ENCODE results near the gene BCL2L15.

Gene BCL2L15

DNA sequence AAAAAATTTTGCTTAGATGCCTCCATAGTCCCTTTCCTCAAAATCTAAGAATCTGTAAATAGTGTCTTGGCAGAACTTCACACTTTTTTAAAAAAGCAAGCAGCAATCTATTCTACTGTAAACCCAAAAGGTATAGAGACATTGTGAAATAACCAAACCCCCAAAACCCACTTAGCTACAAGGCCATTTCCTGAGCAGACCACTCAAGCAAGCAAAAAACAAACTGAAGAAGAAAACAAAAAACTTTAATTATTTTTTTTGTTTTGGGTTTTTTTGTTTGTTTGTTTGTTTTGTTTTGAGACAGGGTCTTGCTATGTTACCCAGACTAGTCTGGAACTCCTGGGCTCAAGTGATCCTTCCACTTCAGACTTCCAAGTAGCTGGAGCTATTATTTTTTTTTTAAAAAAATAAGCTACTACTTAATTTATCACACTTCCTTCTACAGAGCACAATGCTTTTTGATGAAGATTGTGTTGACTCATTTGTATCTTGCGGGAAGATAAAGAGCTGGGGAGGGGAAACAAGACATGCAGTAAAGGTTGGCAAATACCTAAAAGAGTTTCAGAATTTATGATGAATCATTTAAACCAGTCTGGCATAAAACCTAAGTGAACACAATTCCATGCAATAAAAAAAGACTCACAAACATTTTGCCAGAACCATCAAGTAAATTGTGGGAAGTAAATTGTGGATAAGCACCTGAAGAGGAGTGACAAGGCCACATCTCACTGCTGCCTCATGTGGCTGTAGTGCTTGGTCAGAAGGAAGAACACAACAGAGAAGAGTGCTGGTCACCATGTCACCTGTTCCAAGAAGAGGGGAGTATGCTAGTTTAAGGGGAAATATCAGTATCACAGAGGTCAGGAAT lies 13.1 kb downstream of the BCL2L15 start:
- Histone ChIP-seq H2AFZ (ENCODE audit: low read depth, low read length) (peak overlapping the region; percentile 15; the same call in 1 of the 2 replicates), H3K9ac (ENCODE audit: low read depth, low read length) (no peak overlapping the region), H3K79me2 (ENCODE audit: insufficient read depth, low read length) (peaks cover 22% of the 10 kb centered on the region), H3K27me3 (ENCODE audit: insufficient read depth, low read length, poor library complexity) (no peaks in the 10 kb centered on the region), H3K4me1 (ENCODE audit: insufficient read depth, low read length) (peaks cover 60% of the 10 kb centered on the region), H3K4me3 (ENCODE audit: low read depth in 1 of 2, low read length in 2 of 2) (no peak overlapping the region), H3K36me3 (ENCODE audit: insufficient read depth, low read length) (no peaks in the 10 kb centered on the region), H3K27ac (ENCODE audit: low read length) (no peak overlapping the region), H4K20me1 (ENCODE audit: insufficient read depth, low read length) (no peaks in the 10 kb centered on the region), H3K9me3 (ENCODE audit: insufficient read depth, low read length, severe bottlenecking) (no peaks in the 10 kb centered on the region), H3K4me2 (ENCODE audit: insufficient read depth, low read length) (no peak overlapping the region)
- no peak for TF ChIP-seq EZH2 (IDR thresholded peaks at IDR 0.05; ENCODE audit: borderline replicate concordance, low read depth, low read length, severe bottlenecking)
- TF ChIP-seq, protein P1, sequence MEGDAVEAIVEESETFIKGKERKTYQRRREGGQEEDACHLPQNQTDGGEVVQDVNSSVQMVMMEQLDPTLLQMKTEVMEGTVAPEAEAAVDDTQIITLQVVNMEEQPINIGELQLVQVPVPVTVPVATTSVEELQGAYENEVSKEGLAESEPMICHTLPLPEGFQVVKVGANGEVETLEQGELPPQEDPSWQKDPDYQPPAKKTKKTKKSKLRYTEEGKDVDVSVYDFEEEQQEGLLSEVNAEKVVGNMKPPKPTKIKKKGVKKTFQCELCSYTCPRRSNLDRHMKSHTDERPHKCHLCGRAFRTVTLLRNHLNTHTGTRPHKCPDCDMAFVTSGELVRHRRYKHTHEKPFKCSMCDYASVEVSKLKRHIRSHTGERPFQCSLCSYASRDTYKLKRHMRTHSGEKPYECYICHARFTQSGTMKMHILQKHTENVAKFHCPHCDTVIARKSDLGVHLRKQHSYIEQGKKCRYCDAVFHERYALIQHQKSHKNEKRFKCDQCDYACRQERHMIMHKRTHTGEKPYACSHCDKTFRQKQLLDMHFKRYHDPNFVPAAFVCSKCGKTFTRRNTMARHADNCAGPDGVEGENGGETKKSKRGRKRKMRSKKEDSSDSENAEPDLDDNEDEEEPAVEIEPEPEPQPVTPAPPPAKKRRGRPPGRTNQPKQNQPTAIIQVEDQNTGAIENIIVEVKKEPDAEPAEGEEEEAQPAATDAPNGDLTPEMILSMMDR (IDR thresholded peaks at IDR 0.05; ENCODE audit: borderline replicate concordance, extremely low read depth, low read length, poor library complexity, severe bottlenecking): peak; percentile 40
- ATAC-seq (ENCODE audit: insufficient read depth, low read depth): no peak
- no peak for DNase-seq

GRCh38 chr1:113872219-113872935 lies 15.0 kb downstream of the BCL2L15 start:
- Histone ChIP-seq H3K4me3 (ENCODE audit: low read depth in 1 of 2, low read length in 2 of 2) (peak overlapping the region in 1 of 2 experiments; percentile 62; a peak in 2 of 4 replicates), H3K79me2 (ENCODE audit: insufficient read depth, low read length) (peaks cover 36% of the 10 kb centered on the region), H3K4me1 (ENCODE audit: insufficient read depth, low read length) (peaks cover 66% of the 10 kb centered on the region), H4K20me1 (ENCODE audit: insufficient read depth, low read length) (no peaks in the 10 kb centered on the region), H3K9me3 (ENCODE audit: insufficient read depth, low read length, severe bottlenecking) (no peaks in the 10 kb centered on the region), H3K36me3 (ENCODE audit: insufficient read depth, low read length) (no peaks in the 10 kb centered on the region), H3K27me3 (ENCODE audit: insufficient read depth, low read length, poor library complexity) (no peaks in the 10 kb centered on the region), H2AFZ (ENCODE audit: low read depth, low read length) (peak overlapping the region; percentile 83), H3K9ac (ENCODE audit: low read depth, low read length) (peak overlapping the region; percentile 69), H3K4me2 (ENCODE audit: insufficient read depth, low read length) (peak overlapping the region; percentile 74), H3K27ac (ENCODE audit: low read length) (peak overlapping the region; percentile 90)
- peak; percentile 29 for DNase-seq
- peak; percentile 18 for ATAC-seq (ENCODE audit: insufficient read depth, low read depth)
- TF ChIP-seq, protein P1 (IDR thresholded peaks at IDR 0.05; ENCODE audit: borderline replicate concordance, extremely low read depth, low read length, poor library complexity, severe bottlenecking): no peak
- TF ChIP-seq EZH2 (IDR thresholded peaks at IDR 0.05; ENCODE audit: borderline replicate concordance, low read depth, low read length, severe bottlenecking): no peak

DNA sequence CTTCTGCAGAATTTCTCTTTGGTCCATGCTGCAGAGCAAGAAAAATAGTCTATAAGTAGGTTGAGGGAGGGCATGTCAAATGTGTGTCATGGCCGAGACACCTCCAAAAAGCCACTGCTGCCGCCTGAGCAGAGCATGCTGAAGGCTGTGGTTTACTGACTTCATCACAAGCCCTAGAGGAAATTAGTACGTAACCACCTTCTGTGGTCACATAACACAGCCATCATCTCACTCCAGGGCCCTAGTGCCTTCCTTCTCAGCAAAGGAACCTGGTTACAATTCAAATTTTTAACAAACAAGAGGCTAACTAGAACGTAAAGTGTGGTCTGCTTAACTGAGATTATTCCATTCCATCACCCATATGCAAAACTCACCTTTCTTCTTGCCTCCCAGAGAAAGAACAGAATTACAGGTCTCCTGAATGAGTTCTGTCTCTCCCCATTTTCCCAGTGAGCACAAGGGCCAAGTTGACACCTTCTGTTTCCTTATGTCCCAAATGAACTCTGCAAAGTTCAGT lies 15.7 kb downstream of the BCL2L15 start, which contains the start of gene PTPN22:
Gene PTPN22 (minus strand): TSS at position 116 of the 517 bp plus-strand sequence.
- H3K4me2 ChIP-seq (ENCODE audit: insufficient read depth, low read length): peak within 1 kb of the TSS; percentile 74
- H3K27me3 ChIP-seq (ENCODE audit: insufficient read depth, low read length, poor library complexity): no peaks in the 10 kb centered on the region
- ATAC-seq (ENCODE audit: insufficient read depth, low read depth) (peak; percentile 100), DNase-seq (peak; percentile 88)
- H3K79me2 ChIP-seq (ENCODE audit: insufficient read depth, low read length): peaks cover 42% of the 10 kb centered on the region
- no peak for TF ChIP-seq EZH2 (IDR thresholded peaks at IDR 0.05; ENCODE audit: borderline replicate concordance, low read depth, low read length, severe bottlenecking)
- TF ChIP-seq, protein P1 (IDR thresholded peaks at IDR 0.05; ENCODE audit: borderline replicate concordance, extremely low read depth, low read length, poor library complexity, severe bottlenecking): no peak
- H3K9ac ChIP-seq (ENCODE audit: low read depth, low read length): peak within 1 kb of the TSS; percentile 69
- H3K27ac ChIP-seq (ENCODE audit: low read length): peak within 1 kb of the TSS; percentile 90
- no peaks in the 10 kb centered on the region for H3K36me3 ChIP-seq (ENCODE audit: insufficient read depth, low read length)
- H3K4me3 ChIP-seq (ENCODE audit: low read depth in 1 of 2, low read length in 2 of 2): peak within 1 kb of the TSS; percentile 50 to 62
- H4K20me1 ChIP-seq (ENCODE audit: insufficient read depth, low read length): no peaks in the 10 kb centered on the region
- peak within 1 kb of the TSS; percentile 83 for H2AFZ ChIP-seq (ENCODE audit: low read depth, low read length)
- H3K4me1 ChIP-seq (ENCODE audit: insufficient read depth, low read length): peaks cover 66% of the 10 kb centered on the region
- no peaks in the 10 kb centered on the region for H3K9me3 ChIP-seq (ENCODE audit: insufficient read depth, low read length, severe bottlenecking)
